Colonic mucosa (tissue), 4 donors: Measurements from ENCODE around the gene LCLAT1. TPM values are rescaled to one million over a fixed set of nuclear protein-coding genes. Genes with fewer than 3 reads are reported as not detected.

Source experiments
- DNase-seq: peaks from one replicate; pipeline ENCODE4 v3.0.0-alpha.2; 2020
- H3K27ac ChIP-seq: fragments of 200-600 bp; one replicate; pipeline ENCODE4 v1.8.0; 2021
- H3K27me3 ChIP-seq: fragments of 200-600 bp; one replicate; pipeline ENCODE4 v1.8.0; 2021
- H3K36me3 ChIP-seq: fragments of 200-600 bp; one replicate; pipeline ENCODE4 v1.8.0; 2021
- H3K4me1 ChIP-seq: fragments of 200-600 bp; one replicate; pipeline ENCODE4 v1.8.0; 2021; ENCODE audit warnings: mild to moderate bottlenecking
- H3K4me3 ChIP-seq: fragments of 200-600 bp; one replicate; pipeline ENCODE4 v1.8.0; 2021
- H3K9ac ChIP-seq, 2 donors: one replicate each; pipeline ENCODE4 v1.7.0; 2013; ENCODE audit warnings: control low read depth in 2 of 2, low read depth in 2 of 2, low read length in 2 of 2
- H3K9me3 ChIP-seq: fragments of 200-600 bp; one replicate; pipeline ENCODE4 v1.8.0; 2021
- CTCF ChIP-seq: fragments of 200-600 bp; IDR thresholded peaks from one replicate; pipeline ENCODE4 v1.8.0; 2022; ENCODE audit warnings: antibody characterized with exemption, mild to moderate bottlenecking
- intact Hi-C: fragments of 100-400 bp; cut with DNase I; formaldehyde crosslinking; loops from one replicate; pipeline ENCODE4 v1.14.1; 2022
- total RNA-seq, 2 donors: library from RNA; stranded (reverse); fragmentation: NEBNext Ultra II Directional in 1 of 2; extraction: Animal tissue kit (Norgen Biotek cat#: 25700) in 1 of 2; gene quantifications; one replicate each; pipeline ENCODE4 v1.2.1, GENCODE V29; 2021
- donor health status: healthy.
- donor health status: DM: no; HTN: no; CAD: no.
- donor health status: DM: no; HTN: no; CAD: no.

Gene LCLAT1
- total RNA-seq, 2 donors from 2014 or later = 20.0 to 25.5 TPM

- intact Hi-C loops = no loop called here
- Histone ChIP-seq H3K27ac (no peak overlapping the region), H3K36me3 (no peaks in the 10 kb centered on the region), H3K27me3 (no peaks in the 10 kb centered on the region), H3K9ac (no peak overlapping the region), H3K9me3 (no peaks in the 10 kb centered on the region), H3K4me3 (no peak overlapping the region), H3K4me1 (no peaks in the 10 kb centered on the region)
- TF ChIP-seq CTCF = no peak
- DNase-seq = no peak
These were observed 228.7 kb downstream of the LCLAT1 start for GRCh38 chr2:30675758-30676157.

- intact Hi-C loops = no loop called here
These were observed 230.2 kb downstream of the LCLAT1 start for GRCh38 chr2:30677231-30677630.

GRCh38 chr2:30677861-30678385, 230.9 kb downstream of the LCLAT1 start:
- no peaks in the 10 kb centered on the region for H3K9me3 ChIP-seq

More at GRCh38 chr2:30677231-30677630, 230.2 kb downstream of the LCLAT1 start:
- Histone ChIP-seq H3K27me3 (no peaks in the 10 kb centered on the region), H3K36me3 (no peaks in the 10 kb centered on the region), H3K27ac (no peak overlapping the region), H3K9me3 (no peaks in the 10 kb centered on the region), H3K4me3 (no peak overlapping the region), H3K4me1 (no peaks in the 10 kb centered on the region), H3K9ac (no peak overlapping the region)
- DNase-seq = no peak
- no peak for TF ChIP-seq CTCF

GRCh38 chr2:30678410-30679137, 231.5 kb downstream of the LCLAT1 start:
- H3K4me1 ChIP-seq = no peaks in the 10 kb centered on the region
- no peak overlapping the region for H3K27ac ChIP-seq
- H3K4me3 ChIP-seq = no peak overlapping the region
- intact Hi-C loops = no loop called here
- H3K27me3 ChIP-seq = no peaks in the 10 kb centered on the region
- no peaks in the 10 kb centered on the region for H3K9me3 ChIP-seq
- no peaks in the 10 kb centered on the region for H3K36me3 ChIP-seq
- no peak for TF ChIP-seq CTCF
- DNase-seq = no peak
- H3K9ac ChIP-seq = no peak overlapping the region

More at GRCh38 chr2:30677861-30678385, 230.9 kb downstream of the LCLAT1 start:
- no peak overlapping the region for H3K27ac ChIP-seq
- TF ChIP-seq CTCF = no peak
- intact Hi-C loops = no loop called here
- no peaks in the 10 kb centered on the region for H3K36me3 ChIP-seq
- DNase-seq = no peak
- no peaks in the 10 kb centered on the region for H3K4me1 ChIP-seq
- no peak overlapping the region for H3K9ac ChIP-seq
- no peak overlapping the region for H3K4me3 ChIP-seq
- no peaks in the 10 kb centered on the region for H3K27me3 ChIP-seq

GRCh38 chr2:30679426-30680088, 232.5 kb downstream of the LCLAT1 start:
- Histone ChIP-seq H3K27me3 (no peaks in the 10 kb centered on the region), H3K27ac (no peak overlapping the region), H3K36me3 (no peaks in the 10 kb centered on the region), H3K4me1 (no peaks in the 10 kb centered on the region), H3K4me3 (no peak overlapping the region), H3K9me3 (no peaks in the 10 kb centered on the region), H3K9ac (no peak overlapping the region)
- intact Hi-C loops = no loop called here
- no peak for TF ChIP-seq CTCF
- no peak for DNase-seq
